ENCODE results near the gene CLMP. TPM values are rescaled to one million over a fixed set of nuclear protein-coding genes. Genes with fewer than 3 reads are reported as not detected.

CLMP gene
- total RNA-seq, 3 donors from 2014 or later (not counting 1 experiment from before 2014, with no cell fraction given) = 0.07 to 0.45 TPM; not detected in 1

DNA sequence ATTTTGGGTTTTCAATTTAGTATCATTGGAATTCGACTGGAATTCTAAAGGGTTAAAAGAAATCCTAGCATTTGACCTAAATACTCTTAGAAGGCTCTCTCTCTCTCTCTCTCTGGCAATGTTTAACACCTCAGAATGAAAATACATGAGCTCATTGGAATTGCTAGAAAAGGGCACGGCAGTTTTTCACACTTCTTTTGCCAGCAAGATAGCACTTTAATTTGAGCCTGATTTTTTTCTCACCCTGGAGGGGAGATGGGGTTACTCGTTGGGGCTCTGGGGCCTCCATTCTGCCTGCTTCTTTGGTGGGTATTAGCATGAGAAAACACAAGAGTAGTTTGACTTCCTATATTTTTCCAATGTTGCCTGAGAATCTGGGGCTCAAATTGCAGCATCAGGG, 22.8 kb upstream of the CLMP start:
- Histone ChIP-seq H3K9me3 (ENCODE audit: control insufficient read depth, insufficient read depth, low read length) (peaks cover 2% of the 10 kb centered on the region), H3K4me1 (ENCODE audit: control insufficient read depth, insufficient read depth, low read length) (no peaks in the 10 kb centered on the region), H3K27me3 (ENCODE audit: control insufficient read depth, insufficient read depth, low read length) (no peaks in the 10 kb centered on the region), H3K27ac (ENCODE audit: low read length) (no peak overlapping the region), H3K36me3 (ENCODE audit: control insufficient read depth, insufficient read depth, low read length) (no peaks in the 10 kb centered on the region), H3K4me3 (ENCODE audit: low read length) (no peak overlapping the region)
- TF ChIP-seq, protein P1, sequence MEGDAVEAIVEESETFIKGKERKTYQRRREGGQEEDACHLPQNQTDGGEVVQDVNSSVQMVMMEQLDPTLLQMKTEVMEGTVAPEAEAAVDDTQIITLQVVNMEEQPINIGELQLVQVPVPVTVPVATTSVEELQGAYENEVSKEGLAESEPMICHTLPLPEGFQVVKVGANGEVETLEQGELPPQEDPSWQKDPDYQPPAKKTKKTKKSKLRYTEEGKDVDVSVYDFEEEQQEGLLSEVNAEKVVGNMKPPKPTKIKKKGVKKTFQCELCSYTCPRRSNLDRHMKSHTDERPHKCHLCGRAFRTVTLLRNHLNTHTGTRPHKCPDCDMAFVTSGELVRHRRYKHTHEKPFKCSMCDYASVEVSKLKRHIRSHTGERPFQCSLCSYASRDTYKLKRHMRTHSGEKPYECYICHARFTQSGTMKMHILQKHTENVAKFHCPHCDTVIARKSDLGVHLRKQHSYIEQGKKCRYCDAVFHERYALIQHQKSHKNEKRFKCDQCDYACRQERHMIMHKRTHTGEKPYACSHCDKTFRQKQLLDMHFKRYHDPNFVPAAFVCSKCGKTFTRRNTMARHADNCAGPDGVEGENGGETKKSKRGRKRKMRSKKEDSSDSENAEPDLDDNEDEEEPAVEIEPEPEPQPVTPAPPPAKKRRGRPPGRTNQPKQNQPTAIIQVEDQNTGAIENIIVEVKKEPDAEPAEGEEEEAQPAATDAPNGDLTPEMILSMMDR (IDR thresholded peaks at IDR 0.05) = no peak
- intact Hi-C loops (cut with micrococcal nuclease) = no loop called here
- DNase-seq (no peak), ATAC-seq (peak; percentile 27 to 44 (median 36))
- H3K27ac Mint-ChIP-seq = no peak overlapping the region
- H3K4me1 Mint-ChIP-seq = peaks cover 6 to 7% of the 10 kb centered on the region in 2 donors
- 28% methylated on average over 2 of the region's 3 CpGs for WGBS (ENCODE audit: insufficient coverage)
- no peaks in the 10 kb centered on the region for H3K36me3 Mint-ChIP-seq
- H3K4me3 Mint-ChIP-seq = no peak overlapping the region
- H3K27me3 Mint-ChIP-seq (ENCODE audit: low read depth in 2 of 2) = peaks cover 12 to 25% of the 10 kb centered on the region in 2 donors
- peaks cover 0 to 3% of the 10 kb centered on the region in 2 donors for H3K9me3 Mint-ChIP-seq

DNA sequence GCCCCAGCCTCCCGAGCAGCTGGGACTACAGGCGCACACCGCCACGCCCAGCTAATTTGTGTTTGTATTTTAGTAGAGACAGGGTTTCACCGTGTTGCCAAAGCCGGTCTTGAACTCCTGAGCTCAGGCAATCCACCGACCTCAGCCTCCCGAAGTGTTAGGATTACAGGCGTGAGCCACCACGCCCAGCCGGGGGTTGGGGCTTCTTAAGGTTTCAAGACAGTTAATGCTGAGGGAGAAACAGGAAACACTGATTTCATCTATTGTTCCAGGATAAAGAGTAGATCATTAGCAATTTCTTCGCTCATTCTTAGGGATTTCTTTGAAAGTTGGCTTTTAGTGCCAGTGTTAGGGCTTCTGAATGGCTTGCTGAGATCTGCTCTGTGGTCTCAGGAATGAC, 21.2 kb upstream of the CLMP start:
- no peaks in the 10 kb centered on the region for H3K27me3 ChIP-seq (ENCODE audit: control insufficient read depth, insufficient read depth, low read length)
- H3K4me1 ChIP-seq (ENCODE audit: control insufficient read depth, insufficient read depth, low read length) = no peaks in the 10 kb centered on the region
- WGBS (ENCODE audit: insufficient coverage) = 92% methylated on average over 12 of the region's 12 CpGs
- H3K27ac Mint-ChIP-seq = no peak overlapping the region
- peaks cover 20 to 27% of the 10 kb centered on the region in 2 donors for H3K27me3 Mint-ChIP-seq (ENCODE audit: low read depth in 2 of 2)
- no peaks in the 10 kb centered on the region for H3K9me3 ChIP-seq (ENCODE audit: control insufficient read depth, insufficient read depth, low read length)
- DNase-seq = no peak
- peaks cover 6 to 7% of the 10 kb centered on the region in 2 donors for H3K4me1 Mint-ChIP-seq
- TF ChIP-seq, protein P1 (IDR thresholded peaks at IDR 0.05) = no peak
- H3K36me3 Mint-ChIP-seq = no peaks in the 10 kb centered on the region
- H3K36me3 ChIP-seq (ENCODE audit: control insufficient read depth, insufficient read depth, low read length) = no peaks in the 10 kb centered on the region
- ATAC-seq = no peak
- H3K4me3 ChIP-seq (ENCODE audit: low read length) = no peak overlapping the region
- no peak overlapping the region for H3K4me3 Mint-ChIP-seq
- intact Hi-C loops (cut with micrococcal nuclease) = no loop called here
- H3K9me3 Mint-ChIP-seq = no peaks in the 10 kb centered on the region
- H3K27ac ChIP-seq (ENCODE audit: low read length) = no peak overlapping the region

DNA sequence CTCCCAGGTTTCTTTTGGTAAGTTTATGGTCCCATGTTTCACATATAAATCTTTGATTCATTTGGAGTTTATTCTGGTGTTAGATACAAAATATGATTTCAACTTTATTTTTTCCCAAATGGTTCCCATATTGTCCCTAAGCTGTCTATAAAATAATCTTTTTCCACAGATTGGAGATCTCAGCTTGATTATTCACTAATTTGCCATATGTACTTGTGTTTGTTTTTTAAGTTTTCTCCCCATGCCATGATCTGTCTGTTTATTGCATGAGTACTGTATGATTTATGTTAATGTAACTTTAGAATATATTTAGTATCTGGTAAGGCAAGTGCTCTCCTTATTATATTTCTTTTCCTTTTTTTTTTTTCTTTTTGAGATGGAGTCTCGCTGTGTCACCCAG, 19.9 kb upstream of the CLMP start:
- WGBS (ENCODE audit: insufficient coverage) = 71% methylated on average over 1 of the region's 1 CpG
- no peaks in the 10 kb centered on the region for H3K4me1 ChIP-seq (ENCODE audit: control insufficient read depth, insufficient read depth, low read length)
- no peaks in the 10 kb centered on the region for H3K36me3 ChIP-seq (ENCODE audit: control insufficient read depth, insufficient read depth, low read length)
- Mint-ChIP-seq H3K27me3 (ENCODE audit: low read depth in 2 of 2) (peaks cover 21 to 28% of the 10 kb centered on the region in 2 donors), H3K36me3 (no peaks in the 10 kb centered on the region), H3K9me3 (no peaks in the 10 kb centered on the region), H3K4me3 (no peak overlapping the region), H3K4me1 (peaks cover 6 to 7% of the 10 kb centered on the region in 2 donors), H3K27ac (no peak overlapping the region)
- H3K4me3 ChIP-seq (ENCODE audit: low read length) = no peak overlapping the region
- H3K9me3 ChIP-seq (ENCODE audit: control insufficient read depth, insufficient read depth, low read length) = no peaks in the 10 kb centered on the region
- intact Hi-C loops (cut with micrococcal nuclease) = no loop called here
- TF ChIP-seq, protein P1 (IDR thresholded peaks at IDR 0.05) = no peak
- DNase-seq = no peak
- no peak overlapping the region for H3K27ac ChIP-seq (ENCODE audit: low read length)
- no peak for ATAC-seq
- H3K27me3 ChIP-seq (ENCODE audit: control insufficient read depth, insufficient read depth, low read length) = no peaks in the 10 kb centered on the region

DNA sequence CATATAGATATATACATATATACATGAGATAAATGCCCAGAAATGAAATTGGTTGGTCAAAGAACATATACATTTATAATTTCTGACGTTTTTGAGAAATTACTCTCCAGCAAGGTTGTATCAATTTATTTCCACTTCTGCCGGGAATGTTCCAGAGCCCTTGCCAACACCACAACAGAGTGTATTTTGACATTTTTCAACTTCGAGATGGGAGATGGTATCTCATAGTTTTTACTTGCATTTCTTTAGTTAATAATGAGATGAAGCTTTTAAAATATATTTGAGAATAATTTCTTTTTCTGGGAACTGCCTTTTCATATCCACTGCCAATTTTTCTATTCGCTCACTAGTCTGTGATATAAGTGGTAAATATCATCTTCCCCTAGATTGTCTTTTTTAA, 19.3 kb upstream of the CLMP start:
- Mint-ChIP-seq H3K27ac (no peak overlapping the region), H3K27me3 (ENCODE audit: low read depth in 2 of 2) (peaks cover 23 to 33% of the 10 kb centered on the region in 2 donors), H3K36me3 (no peaks in the 10 kb centered on the region), H3K4me1 (peaks cover 6 to 7% of the 10 kb centered on the region in 2 donors), H3K4me3 (no peak overlapping the region), H3K9me3 (no peaks in the 10 kb centered on the region)
- H3K9me3 ChIP-seq (ENCODE audit: control insufficient read depth, insufficient read depth, low read length) = no peaks in the 10 kb centered on the region
- H3K4me3 ChIP-seq (ENCODE audit: low read length) = no peak overlapping the region
- intact Hi-C loops (cut with micrococcal nuclease) = no loop called here
- WGBS (ENCODE audit: insufficient coverage) = 80% methylated on average over 2 of the region's 4 CpGs
- H3K4me1 ChIP-seq (ENCODE audit: control insufficient read depth, insufficient read depth, low read length) = no peaks in the 10 kb centered on the region
- H3K27ac ChIP-seq (ENCODE audit: low read length) = no peak overlapping the region
- DNase-seq = no peak
- TF ChIP-seq, protein P1 (IDR thresholded peaks at IDR 0.05) = no peak
- H3K27me3 ChIP-seq (ENCODE audit: control insufficient read depth, insufficient read depth, low read length) = no peaks in the 10 kb centered on the region
- H3K36me3 ChIP-seq (ENCODE audit: control insufficient read depth, insufficient read depth, low read length) = no peaks in the 10 kb centered on the region
- ATAC-seq = no peak

All from natural killer cell (primary cell).